Kidney (tissue), 14 donors: ENCODE results near the gene ZBTB8OS. TPM values are rescaled to one million over a fixed set of nuclear protein-coding genes. Genes with fewer than 3 reads are reported as not detected.

Experiments
- DNase-seq, 5 donors: peaks; one replicate each; pipeline ENCODE4 v3.0.0-alpha.2; 2013 to 2020
- FAIRE-seq: peaks from 2 replicates; lab custom pipeline; 2012; peaks lifted over from hg19 to GRCh38; lab: Jason Lieb, UNC
- H3K27ac ChIP-seq, 2 donors: one replicate each; pipeline ENCODE4 v1.7.0; 2013; ENCODE audit warnings: low read depth in 2 of 2, low read length in 2 of 2, inconsistent platforms in 1 of 2
- H3K27me3 ChIP-seq: one replicate; pipeline ENCODE4 v1.7.1; 2013; ENCODE audit warnings: low read length, inconsistent platforms; ENCODE audit not compliant: control insufficient read depth, insufficient read depth
- H3K36me3 ChIP-seq, 3 donors: one replicate each; pipeline versions ENCODE4 v1.7.0 to v1.7.1; 2013; ENCODE audit warnings: low read length in 3 of 3, control low read depth in 1 of 3, inconsistent platforms in 1 of 3; ENCODE audit not compliant: insufficient read depth in 3 of 3, control insufficient read depth in 2 of 3
- H3K4me1 ChIP-seq, 3 donors: one replicate each; pipeline versions ENCODE4 v1.7.0 to v1.7.1; 2013; ENCODE audit warnings: low read length in 3 of 3, inconsistent platforms in 1 of 3, low read depth in 1 of 3; ENCODE audit not compliant: control insufficient read depth in 2 of 3, insufficient read depth in 2 of 3
- H3K4me3 ChIP-seq, 3 donors: one replicate each; pipeline versions ENCODE4 v1.7.0 to v1.8.1; 2013; ENCODE audit warnings: low read length in 3 of 3, control low read depth in 1 of 3, inconsistent platforms in 1 of 3
- H3K9ac ChIP-seq, 3 donors: one replicate each; pipeline versions ENCODE4 v1.7.0 to v1.7.1; 2013; ENCODE audit warnings: low read length in 3 of 3, control low read depth in 1 of 3, inconsistent platforms in 1 of 3
- H3K9me3 ChIP-seq, 3 donors: one replicate each; pipeline versions ENCODE4 v1.7.0 to v1.7.1; 2013; ENCODE audit warnings: low read length in 3 of 3, control low read depth in 1 of 3, inconsistent platforms in 1 of 3; ENCODE audit not compliant: control insufficient read depth in 2 of 3, insufficient read depth in 1 of 3
- CTCF ChIP-seq: IDR thresholded peaks from 3 replicates; pipeline ENCODE4 v1.5.1; 2012; ENCODE audit warnings: mild to moderate bottlenecking, moderate library complexity, borderline replicate concordance; ENCODE audit not compliant: insufficient read depth; ENCODE audit errors: extremely low read depth
- intact Hi-C: fragments of 100-400 bp; cut with DNase I; formaldehyde crosslinking; loops from one replicate; pipeline ENCODE4 v1.11.1; 2022
- polyA plus RNA-seq: library from polyadenylated mRNA; stranded (reverse); fragments of 350-450 nt; fragmentation: Illumina TruSeq; extraction: RNeasy Lipid Tissue Mini Kit (QIAGEN cat#74804); gene quantifications from one replicate; pipeline ENCODE4 v1.2.3, GENCODE V29; 2014; ENCODE audit warnings: low read depth, low replicate concordance; ENCODE audit not compliant: insufficient read depth
- total RNA-seq: library from RNA; stranded (reverse); fragmentation: NEBNext Ultra II Directional; extraction: Animal tissue kit (Norgen Biotek cat#: 25700); gene quantifications from one replicate; pipeline ENCODE4 v1.2.1, GENCODE V29; 2021
- donor health status: control.
- donor health status: control.
- donor health status: control.
- donor health status: control.
- donor health status: control.
- donor health status: DM: yes; HTN: yes; CAD: no.
- donor health status: Normal renal cell carcinoma (clear cell type).

Gene ZBTB8OS
- total and polyA plus RNA-seq, 2 donors from 2014 or later, result 39.0 to 62.3 TPM

- Histone ChIP-seq H3K4me3 (peak overlapping the region; percentile 68 to 83 (median 83)), H3K9me3 (no peaks in the 10 kb centered on the region), H3K4me1 (no peaks in the 10 kb centered on the region), H3K27me3 (no peaks in the 10 kb centered on the region), H3K9ac (peak overlapping the region; percentile 5 to 46 (median 32)), H3K36me3 (no peaks in the 10 kb centered on the region), H3K27ac (no peak overlapping the region)
- peak; percentile 73 to 92 (median 81) for DNase-seq
- TF ChIP-seq CTCF, result peak; percentile 24
- FAIRE-seq, result no peak
- intact Hi-C loops, result no loop called here
Measured at GRCh38 chr1:32612189-32612881, 38.0 kb downstream of the ZBTB8OS start.

- intact Hi-C loops, result no loop called here
- Histone ChIP-seq H3K4me3 (peak overlapping the region; percentile 68 to 83 (median 83)), H3K27ac (no peak overlapping the region), H3K36me3 (no peaks in the 10 kb centered on the region), H3K9me3 (no peaks in the 10 kb centered on the region), H3K27me3 (no peaks in the 10 kb centered on the region), H3K9ac (peak overlapping the region; percentile 5 to 46 (median 32)), H3K4me1 (no peaks in the 10 kb centered on the region)
- TF ChIP-seq CTCF, result no peak
- FAIRE-seq (no peak), DNase-seq (no peak)
Measured at GRCh38 chr1:32611859-32612188, 38.5 kb downstream of the ZBTB8OS start.

GRCh38 chr1:32609180-32609579 lies 41.2 kb downstream of the ZBTB8OS start:
- Histone ChIP-seq H3K9me3 (no peaks in the 10 kb centered on the region), H3K27ac (no peak overlapping the region), H3K4me3 (no peak overlapping the region), H3K27me3 (no peaks in the 10 kb centered on the region), H3K36me3 (no peaks in the 10 kb centered on the region), H3K9ac (no peak overlapping the region), H3K4me1 (no peaks in the 10 kb centered on the region)
- DNase-seq (no peak), FAIRE-seq (no peak)
- intact Hi-C loops, result no loop called here
- TF ChIP-seq CTCF, result no peak
